IPS-NIHi7 (cell line): ENCODE measurements around the gene ARHGAP44.

Source experiments
- DNase-seq: peaks from one replicate; pipeline ENCODE4 v3.0.0; 2012; ENCODE audit warnings: mixed read lengths; ENCODE audit errors: extremely low spot score

ARHGAP44 gene, protein sequence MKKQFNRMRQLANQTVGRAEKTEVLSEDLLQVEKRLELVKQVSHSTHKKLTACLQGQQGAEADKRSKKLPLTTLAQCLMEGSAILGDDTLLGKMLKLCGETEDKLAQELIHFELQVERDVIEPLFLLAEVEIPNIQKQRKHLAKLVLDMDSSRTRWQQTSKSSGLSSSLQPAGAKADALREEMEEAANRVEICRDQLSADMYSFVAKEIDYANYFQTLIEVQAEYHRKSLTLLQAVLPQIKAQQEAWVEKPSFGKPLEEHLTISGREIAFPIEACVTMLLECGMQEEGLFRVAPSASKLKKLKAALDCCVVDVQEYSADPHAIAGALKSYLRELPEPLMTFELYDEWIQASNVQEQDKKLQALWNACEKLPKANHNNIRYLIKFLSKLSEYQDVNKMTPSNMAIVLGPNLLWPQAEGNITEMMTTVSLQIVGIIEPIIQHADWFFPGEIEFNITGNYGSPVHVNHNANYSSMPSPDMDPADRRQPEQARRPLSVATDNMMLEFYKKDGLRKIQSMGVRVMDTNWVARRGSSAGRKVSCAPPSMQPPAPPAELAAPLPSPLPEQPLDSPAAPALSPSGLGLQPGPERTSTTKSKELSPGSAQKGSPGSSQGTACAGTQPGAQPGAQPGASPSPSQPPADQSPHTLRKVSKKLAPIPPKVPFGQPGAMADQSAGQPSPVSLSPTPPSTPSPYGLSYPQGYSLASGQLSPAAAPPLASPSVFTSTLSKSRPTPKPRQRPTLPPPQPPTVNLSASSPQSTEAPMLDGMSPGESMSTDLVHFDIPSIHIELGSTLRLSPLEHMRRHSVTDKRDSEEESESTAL

DNA sequence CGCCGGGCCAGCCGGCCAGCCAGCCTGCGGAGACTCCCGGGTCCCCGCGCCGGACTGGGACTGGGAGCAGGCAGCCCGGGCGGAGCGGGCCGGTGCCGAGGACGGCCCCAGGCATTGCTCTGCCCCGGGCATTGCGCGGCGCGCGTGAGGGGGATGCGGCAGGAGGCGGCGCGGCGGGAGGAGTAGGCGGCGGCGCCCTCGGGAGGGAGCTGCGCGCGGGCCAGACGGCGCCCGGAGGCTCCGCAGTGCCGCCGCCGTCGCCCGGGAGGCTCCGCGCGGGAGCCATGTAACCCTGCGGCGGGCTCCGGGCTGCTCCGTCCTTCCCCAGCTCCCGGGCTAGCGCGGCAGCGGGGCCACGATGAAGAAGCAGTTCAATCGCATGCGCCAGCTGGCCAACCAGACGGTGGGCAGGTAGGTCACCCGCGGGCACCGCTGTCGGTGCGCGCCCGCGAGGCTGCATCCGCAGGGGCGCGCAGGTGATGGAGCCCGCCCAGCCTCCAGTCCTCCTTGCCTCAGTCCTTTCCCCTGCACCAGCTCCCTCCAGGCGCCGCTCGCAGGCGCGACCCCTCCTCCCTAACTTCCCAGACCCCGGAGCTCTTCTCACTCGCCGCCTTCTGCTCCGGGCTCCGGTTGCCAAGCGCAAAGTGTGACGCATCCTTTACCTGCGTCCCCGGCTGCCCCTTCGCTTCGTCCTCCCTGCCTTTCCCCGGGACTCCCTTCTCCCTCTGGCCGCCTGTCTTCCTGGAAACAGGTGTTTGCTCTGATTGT, at the start of gene ARHGAP44:
Gene ARHGAP44 (plus strand): TSS at position 18 of the 768 bp plus-strand sequence. CDS start 341 bp downstream, at position 359.
- DNase-seq = peak; percentile 88

- no peak for DNase-seq
These were observed 49.8 kb upstream of the ARHGAP44 start for GRCh38 chr17:12739500-12739899.

DNA sequence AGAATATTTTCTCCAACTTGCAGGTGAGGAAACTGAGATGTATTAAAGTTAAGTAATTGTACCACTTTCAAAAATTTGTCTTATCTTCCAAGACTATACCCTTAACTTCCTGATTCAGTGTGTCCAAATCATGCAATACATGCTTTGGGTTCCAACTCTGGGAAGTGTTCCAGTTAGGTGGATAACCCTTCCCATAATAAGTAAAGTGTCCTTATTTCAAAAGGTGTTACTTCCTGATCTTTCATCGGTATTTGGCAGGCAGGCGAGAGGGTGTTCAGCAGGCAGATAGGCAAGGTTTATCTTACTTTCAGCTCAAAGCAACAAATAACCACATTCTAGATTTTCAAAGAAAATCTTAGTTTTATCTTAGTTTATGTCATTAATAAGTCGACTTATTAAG, 46.3 kb upstream of the ARHGAP44 start:
- DNase-seq = no peak

- no peak for DNase-seq
These were observed 45.0 kb upstream of the ARHGAP44 start for GRCh38 chr17:12744298-12744697.

DNA sequence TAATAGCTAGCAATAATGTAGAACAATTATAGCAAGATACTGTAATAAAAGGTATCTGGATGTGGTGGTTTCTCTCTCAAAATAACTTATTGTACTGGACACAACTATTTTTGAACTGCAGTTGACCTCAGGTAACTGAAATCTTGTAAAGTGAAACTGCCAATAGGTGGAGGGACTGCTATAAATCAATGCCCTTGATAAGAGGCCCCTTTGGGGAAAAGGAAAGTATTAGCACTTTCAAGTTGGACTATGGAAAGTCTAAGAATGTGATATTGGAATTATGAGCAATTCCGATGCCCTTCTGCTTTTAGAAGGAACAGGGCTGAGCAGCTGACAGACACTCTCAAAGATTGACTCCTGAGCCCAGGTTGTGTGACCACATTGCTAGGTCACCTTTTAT, 44.5 kb upstream of the ARHGAP44 start:
- DNase-seq = no peak

GRCh38 chr17:12745486-12745885, 43.8 kb upstream of the ARHGAP44 start:
- DNase-seq = no peak

DNA sequence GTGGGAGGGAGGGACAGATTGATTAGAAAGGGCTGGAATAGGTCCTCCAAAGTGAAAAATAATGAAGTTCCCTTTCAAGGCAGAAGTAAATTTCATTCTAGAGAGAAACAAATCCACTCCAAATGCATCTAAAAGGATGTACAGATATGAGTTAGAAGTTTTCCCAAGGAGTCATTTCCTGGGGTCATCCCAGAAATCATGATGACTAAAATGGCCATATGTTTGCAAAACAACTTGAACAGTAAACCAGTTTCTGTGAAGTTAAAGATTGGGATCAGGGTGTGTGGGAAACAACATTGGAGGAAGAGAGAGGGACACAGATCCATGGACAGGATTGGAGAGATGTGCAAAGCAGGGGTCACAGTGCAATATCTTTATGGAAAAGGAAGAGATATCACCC, 32.5 kb upstream of the ARHGAP44 start:
- no peak for DNase-seq

DNA sequence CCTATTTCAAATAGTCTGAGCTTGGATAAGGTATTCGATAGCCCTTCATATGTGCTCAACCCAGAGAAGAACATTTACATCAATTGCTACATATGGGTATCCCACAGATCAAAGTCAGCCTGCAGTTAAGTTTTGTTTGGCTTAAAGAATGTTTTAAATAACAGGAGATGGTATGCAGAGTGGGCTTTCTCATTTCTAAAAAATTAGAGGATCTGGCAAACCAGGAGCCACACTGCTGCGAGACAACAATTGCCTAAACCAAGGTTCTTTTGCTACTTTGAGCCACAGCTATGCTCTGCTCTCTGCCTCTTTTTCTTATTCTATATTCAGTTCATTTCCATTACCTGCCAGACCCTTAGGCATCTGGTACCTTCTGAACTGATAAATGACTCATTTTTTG, 30.2 kb upstream of the ARHGAP44 start:
- no peak for DNase-seq

DNA sequence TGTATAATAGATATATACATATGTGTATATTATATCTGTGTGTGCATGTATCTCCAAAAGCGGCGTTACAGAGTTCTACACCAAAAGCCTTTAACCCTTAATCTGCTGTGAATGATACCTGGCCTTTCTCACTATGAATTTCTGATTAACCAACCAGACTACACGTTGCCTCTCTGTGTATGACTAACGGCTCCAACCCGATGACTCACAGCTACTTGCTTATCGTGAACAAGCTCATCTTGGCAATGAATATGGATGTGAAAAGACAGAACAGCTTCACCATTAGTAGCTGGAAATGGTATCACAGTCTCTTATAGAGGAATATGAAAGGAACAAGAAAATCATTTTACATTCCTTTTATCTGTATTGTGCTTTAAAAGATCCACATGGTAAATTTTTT, 23.8 kb upstream of the ARHGAP44 start:
- DNase-seq = no peak

DNA sequence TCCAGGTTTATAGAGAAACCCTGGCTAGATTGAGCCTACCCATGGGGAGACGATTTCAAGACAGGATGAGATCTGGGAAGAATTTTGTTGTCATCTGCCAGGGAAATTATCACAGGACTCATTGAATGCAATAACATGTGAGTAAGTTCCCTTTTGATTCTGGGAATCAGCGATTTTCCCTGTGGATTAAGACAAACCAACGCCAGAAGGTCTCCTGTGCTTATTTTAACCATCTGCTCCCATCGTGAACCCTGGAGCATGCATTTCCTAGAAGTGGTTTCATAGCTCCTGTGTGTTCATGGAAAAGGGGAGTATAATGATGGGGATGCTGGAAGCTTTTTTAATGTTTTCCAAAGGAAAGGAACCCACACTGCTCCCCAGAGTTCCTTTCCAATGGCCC, 21.0 kb upstream of the ARHGAP44 start:
- no peak for DNase-seq

DNA sequence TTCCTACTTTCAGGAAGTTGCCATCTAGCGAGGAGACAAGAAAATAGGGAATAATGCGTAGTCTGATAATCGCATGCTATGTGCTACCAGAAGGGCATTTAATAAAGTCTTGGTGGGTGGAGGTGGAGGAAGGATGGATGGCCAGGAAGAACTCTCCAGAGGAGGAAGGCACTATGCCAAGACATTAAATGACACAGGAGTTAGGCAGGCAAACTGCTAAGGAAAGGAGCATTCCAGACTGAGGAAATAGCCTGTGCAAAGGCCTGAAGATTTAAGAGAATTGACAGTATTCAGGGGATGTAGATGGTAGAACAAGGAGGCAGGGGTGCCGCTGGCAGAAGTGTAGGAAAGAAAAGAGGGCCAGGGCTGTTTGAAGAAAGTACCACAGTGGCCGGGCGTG, 19.3 kb upstream of the ARHGAP44 start:
- no peak for DNase-seq

GRCh38 chr17:12773153-12773552, 16.1 kb upstream of the ARHGAP44 start:
- no peak for DNase-seq

GRCh38 chr17:12789075-12789480, 220 bp upstream of the ARHGAP44 start:
- DNase-seq = no peak

DNA sequence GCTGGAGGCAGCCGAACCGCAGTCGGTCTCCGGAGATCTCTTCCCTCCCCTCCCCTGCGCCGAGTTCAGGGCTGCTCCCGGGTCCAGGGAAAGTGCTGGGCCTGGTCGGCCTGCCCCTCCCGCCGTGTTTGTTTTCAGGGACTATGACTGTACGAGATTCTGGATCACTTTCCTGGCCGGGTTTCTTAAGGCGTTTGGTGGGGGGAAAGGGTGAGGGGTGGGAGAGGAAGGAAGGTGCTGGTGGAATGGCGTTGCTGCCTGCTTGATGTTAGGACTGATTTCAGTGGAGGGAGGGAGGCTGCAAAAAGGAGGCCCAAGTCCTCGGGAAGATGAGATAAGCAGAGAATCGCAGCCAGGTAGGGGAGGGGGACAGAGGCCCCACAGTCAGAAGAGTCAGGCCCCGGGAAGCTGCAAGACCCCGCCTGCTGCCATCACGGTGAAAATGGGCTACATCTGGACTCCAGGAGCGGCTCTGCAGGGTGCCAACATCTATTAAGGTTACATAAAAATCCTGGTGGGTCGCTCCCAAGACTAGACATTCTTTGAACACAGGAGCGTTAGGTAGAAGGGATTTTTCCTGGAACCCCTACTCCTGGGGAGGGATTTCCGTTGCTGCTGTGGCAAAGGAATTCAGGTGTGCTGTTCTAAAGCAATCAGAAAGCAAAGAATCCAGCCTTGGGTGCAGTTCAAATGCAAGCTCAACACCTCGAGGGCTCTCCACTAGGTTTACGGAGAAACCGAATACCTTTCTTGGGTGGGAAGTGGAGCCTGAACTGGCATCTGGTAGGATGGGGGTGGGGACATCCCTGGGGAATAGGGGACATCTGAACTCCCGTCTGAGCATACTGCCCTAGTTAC, 1.2 kb downstream of the ARHGAP44 start:
- DNase-seq = peak; percentile 28

GRCh38 chr17:12794919-12795532, 5.7 kb downstream of the ARHGAP44 start:
- DNase-seq = no peak

DNA sequence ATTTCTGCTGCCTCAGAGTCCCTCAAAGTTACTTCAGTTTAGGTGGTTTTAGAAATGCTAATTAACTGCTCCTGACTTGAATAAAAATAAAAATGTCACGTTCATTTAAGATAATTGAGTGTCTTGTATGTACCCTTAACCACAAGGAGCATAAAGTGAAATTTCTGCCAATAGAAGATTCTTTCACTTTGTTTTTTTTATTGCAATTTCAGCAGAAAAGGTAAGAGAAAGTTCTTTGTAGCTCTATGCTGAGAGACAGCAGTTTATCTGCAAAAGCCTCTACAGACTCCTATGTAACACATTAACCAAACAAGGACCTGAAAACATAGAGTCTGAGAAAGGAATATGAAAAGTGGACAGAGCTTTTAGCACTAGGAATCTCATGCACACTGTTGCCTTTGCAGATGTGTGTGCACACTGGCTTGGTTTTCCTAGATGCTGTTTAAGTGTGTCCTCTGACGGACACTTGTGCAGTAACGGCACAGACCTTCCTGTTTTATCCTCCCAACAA, 11.6 kb downstream of the ARHGAP44 start:
- no peak for DNase-seq

- DNase-seq = no peak
These were observed 17.3 kb downstream of the ARHGAP44 start for GRCh38 chr17:12806630-12807029.

- DNase-seq = no peak
These were observed 19.4 kb downstream of the ARHGAP44 start for GRCh38 chr17:12808723-12809122.

DNA sequence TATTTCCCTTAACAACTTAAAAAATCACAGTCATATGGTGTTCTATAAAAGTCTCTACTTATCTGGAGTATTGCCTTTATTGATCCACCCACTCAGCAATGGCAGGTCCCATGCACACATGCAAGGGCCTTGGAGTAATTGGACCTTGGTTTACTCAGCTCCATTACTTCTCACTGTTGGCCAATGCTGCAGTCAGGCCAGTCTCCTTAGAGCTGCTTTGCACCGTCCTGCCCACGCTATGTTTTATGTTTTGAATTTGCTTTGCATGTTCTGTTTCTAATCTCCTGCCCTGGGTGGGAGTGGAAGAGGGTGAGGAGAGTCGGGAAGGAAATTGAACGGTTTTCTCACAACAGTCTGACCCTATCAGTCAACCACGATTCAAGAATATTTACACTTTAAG, 23.6 kb downstream of the ARHGAP44 start:
- DNase-seq = no peak

DNA sequence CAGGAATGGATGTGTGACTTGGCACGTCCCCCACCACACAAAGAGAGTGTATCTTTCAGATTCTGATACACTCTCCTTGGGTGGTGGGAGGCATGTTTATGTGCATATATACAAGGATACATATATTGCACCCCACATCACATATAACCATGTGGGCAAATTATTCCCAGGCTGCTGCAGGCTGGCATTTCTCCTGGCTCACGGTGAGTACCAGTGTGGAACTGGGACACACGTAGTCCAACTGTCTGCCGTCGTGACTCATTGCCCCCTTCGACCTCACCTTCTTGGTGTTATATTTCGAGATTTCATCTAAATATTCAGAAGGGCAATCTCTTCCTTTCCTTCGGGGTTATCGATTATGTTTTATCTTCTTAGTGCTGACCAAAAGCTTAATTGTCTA, 24.4 kb downstream of the ARHGAP44 start:
- no peak for DNase-seq

GRCh38 chr17:12814718-12815117, 25.4 kb downstream of the ARHGAP44 start:
- no peak for DNase-seq
